ENCODE results near the gene PRDM8. TPM values are rescaled to one million over a fixed set of nuclear protein-coding genes. Genes with fewer than 3 reads are reported as not detected.

The PRDM8 gene
- total RNA-seq, 1 experiment from 2014 or later, result 0.26 TPM

GRCh38 chr4:80206111-80206510 lies 8.8 kb downstream of the PRDM8 start:
- no peaks in the 10 kb centered on the region for H3K36me3 ChIP-seq (ENCODE audit: low read depth)
- H4K20me1 ChIP-seq (ENCODE audit: insufficient read depth), result no peaks in the 10 kb centered on the region
- no peaks in the 10 kb centered on the region for H3K79me2 ChIP-seq (ENCODE audit: low read depth)
- H3K9me3 ChIP-seq (ENCODE audit: insufficient read depth, low read depth), result no peaks in the 10 kb centered on the region
- DNase-seq, result no peak
- no peak for TF ChIP-seq EZH2 (IDR thresholded peaks at IDR 0.05; ENCODE audit: low read depth)
- no peak for TF ChIP-seq CTCF (conservative IDR thresholded peaks at IDR 0.05)
- no TSS peak for BruUV-seq (replicated peaks)
- no peak overlapping the region for H3K4me2 ChIP-seq
- no peak overlapping the region for H3K4me3 ChIP-seq
- no peaks in the 10 kb centered on the region for H3F3A ChIP-seq (ENCODE audit: insufficient read depth, low read depth)
- H2AFZ ChIP-seq, result no peak overlapping the region
- ChIA-PET POLR2A (ENCODE audit: unreplicated experiment) (no interaction called here), CTCF (no interaction called here)
- H3K27ac ChIP-seq, result no peak overlapping the region
- H3K9me2 ChIP-seq (ENCODE audit: insufficient read depth), result no peaks in the 10 kb centered on the region
- H3K27me3 ChIP-seq (ENCODE audit: insufficient read depth, low read depth), result no peaks in the 10 kb centered on the region
- intact Hi-C loops (cut with micrococcal nuclease; ENCODE audit: unreplicated experiment), result no loop called here
- H3K4me1 ChIP-seq (replicated peaks; ENCODE audit: insufficient read depth), result no peaks in the 10 kb centered on the region

- H2AFZ ChIP-seq, result no peak overlapping the region
Observed at GRCh38 chr4:80206521-80207171, 9.3 kb downstream of the PRDM8 start.

GRCh38 chr4:80207172-80207583 lies 9.9 kb downstream of the PRDM8 start:
- no peak for DNase-seq
- Histone ChIP-seq H3K4me2 (no peak overlapping the region), H3K4me3 (no peak overlapping the region), H4K20me1 (ENCODE audit: insufficient read depth) (no peaks in the 10 kb centered on the region), H3K9me2 (ENCODE audit: insufficient read depth) (no peaks in the 10 kb centered on the region), H3K79me2 (ENCODE audit: low read depth) (no peaks in the 10 kb centered on the region), H3K27me3 (ENCODE audit: insufficient read depth, low read depth) (no peaks in the 10 kb centered on the region), H3K36me3 (ENCODE audit: low read depth) (no peaks in the 10 kb centered on the region), H2AFZ (no peak overlapping the region), H3K4me1 (replicated peaks; ENCODE audit: insufficient read depth) (no peaks in the 10 kb centered on the region), H3K9me3 (ENCODE audit: insufficient read depth, low read depth) (no peaks in the 10 kb centered on the region), H3F3A (ENCODE audit: insufficient read depth, low read depth) (no peaks in the 10 kb centered on the region), H3K27ac (no peak overlapping the region)
- TF ChIP-seq EZH2 (IDR thresholded peaks at IDR 0.05; ENCODE audit: low read depth) (no peak), CTCF (conservative IDR thresholded peaks at IDR 0.05) (no peak)
- BruUV-seq (replicated peaks), result no TSS peak
- CTCF ChIA-PET, result no interaction called here
- intact Hi-C loops (cut with micrococcal nuclease; ENCODE audit: unreplicated experiment), result no loop called here
- POLR2A ChIA-PET (ENCODE audit: unreplicated experiment), result no interaction called here

More at GRCh38 chr4:80206521-80207171, 9.3 kb downstream of the PRDM8 start:
- ChIA-PET CTCF (no interaction called here), POLR2A (ENCODE audit: unreplicated experiment) (no interaction called here)
- BruUV-seq (replicated peaks), result no TSS peak
- no peaks in the 10 kb centered on the region for H4K20me1 ChIP-seq (ENCODE audit: insufficient read depth)
- no peaks in the 10 kb centered on the region for H3K36me3 ChIP-seq (ENCODE audit: low read depth)
- no peaks in the 10 kb centered on the region for H3K79me2 ChIP-seq (ENCODE audit: low read depth)
- H3F3A ChIP-seq (ENCODE audit: insufficient read depth, low read depth), result no peaks in the 10 kb centered on the region
- no peak overlapping the region for H3K4me2 ChIP-seq
- no peak overlapping the region for H3K4me3 ChIP-seq
- no peaks in the 10 kb centered on the region for H3K4me1 ChIP-seq (replicated peaks; ENCODE audit: insufficient read depth)
- intact Hi-C loops (cut with micrococcal nuclease; ENCODE audit: unreplicated experiment), result no loop called here
- H3K27me3 ChIP-seq (ENCODE audit: insufficient read depth, low read depth), result no peaks in the 10 kb centered on the region
- no peaks in the 10 kb centered on the region for H3K9me3 ChIP-seq (ENCODE audit: insufficient read depth, low read depth)
- DNase-seq, result no peak
- H3K9me2 ChIP-seq (ENCODE audit: insufficient read depth), result no peaks in the 10 kb centered on the region
- no peak overlapping the region for H3K27ac ChIP-seq
- TF ChIP-seq CTCF (conservative IDR thresholded peaks at IDR 0.05) (no peak), EZH2 (IDR thresholded peaks at IDR 0.05; ENCODE audit: low read depth) (no peak)
